ENCODE data around the gene TTC28. TPM values are rescaled to one million over a fixed set of nuclear protein-coding genes. Genes with fewer than 3 reads are reported as not detected.
A peak's percentile ranks its signal among the peaks of the same experiment; 100 is the strongest.
"Not testable (repeated sequence)": the region's sequence is repeated elsewhere in the genome, so short reads cannot be mapped to it uniquely, and the experiment has no call there.

Gene TTC28
- total RNA-seq, 2 donors from 2014 or later = 0.03 to 0.28 TPM

GRCh38 chr22:28693041-28693760 is 13.6 kb upstream of the TTC28 start:
- not testable (repeated sequence) for H3K27me3 Mint-ChIP-seq; H3K27ac Mint-ChIP-seq; H3K9me3 Mint-ChIP-seq; H3K4me1 Mint-ChIP-seq; H3K4me3 Mint-ChIP-seq; ATAC-seq (replicated peaks)
- peaks cover 28% of the 10 kb centered on the region for H3K36me3 Mint-ChIP-seq (ENCODE audit: low read depth)

- H3K36me3 Mint-ChIP-seq (ENCODE audit: low read depth) = peaks cover 35% of the 10 kb centered on the region
- H3K27ac Mint-ChIP-seq, H3K4me3 Mint-ChIP-seq: not testable (repeated sequence)
These were observed 10.2 kb upstream of the TTC28 start for GRCh38 chr22:28689796-28690195.

GRCh38 chr22:28682966-28683365 is 3.3 kb upstream of the TTC28 start:
- H3K9me3 Mint-ChIP-seq; H3K4me3 Mint-ChIP-seq; H3K4me1 Mint-ChIP-seq; H3K27ac Mint-ChIP-seq; ATAC-seq (replicated peaks): not testable (repeated sequence)
- Mint-ChIP-seq H3K36me3 (ENCODE audit: low read depth) (peaks cover 12% of the 10 kb centered on the region), H3K27me3 (peaks cover 33% of the 10 kb centered on the region)

More at GRCh38 chr22:28689796-28690195, 10.2 kb upstream of the TTC28 start:
- H3K9me3 Mint-ChIP-seq; ATAC-seq (replicated peaks); H3K27me3 Mint-ChIP-seq; H3K4me1 Mint-ChIP-seq: not testable (repeated sequence)

GRCh38 chr22:28680813-28681490 is 1.3 kb upstream of the TTC28 start:
- H3K27ac Mint-ChIP-seq; ATAC-seq (replicated peaks); H3K4me1 Mint-ChIP-seq; H3K9me3 Mint-ChIP-seq; H3K36me3 Mint-ChIP-seq (ENCODE audit: low read depth): not testable (repeated sequence)
- Mint-ChIP-seq H3K27me3 (peaks cover 33% of the 10 kb centered on the region), H3K4me3 (peak overlapping the region; percentile 71)

GRCh38 chr22:28678778-28679610 is 646 bp downstream of the TTC28 start:
- not testable (repeated sequence) for ATAC-seq (replicated peaks); H3K36me3 Mint-ChIP-seq (ENCODE audit: low read depth); H3K27ac Mint-ChIP-seq; H3K9me3 Mint-ChIP-seq
- Mint-ChIP-seq H3K27me3 (peaks cover 44% of the 10 kb centered on the region), H3K4me3 (peak overlapping the region; percentile 53), H3K4me1 (peaks cover 13% of the 10 kb centered on the region)

- ATAC-seq (replicated peaks); H3K36me3 Mint-ChIP-seq (ENCODE audit: low read depth); H3K9me3 Mint-ChIP-seq; H3K4me3 Mint-ChIP-seq; H3K27ac Mint-ChIP-seq: not testable (repeated sequence)
- Mint-ChIP-seq H3K4me1 (peaks cover 20% of the 10 kb centered on the region), H3K27me3 (peaks cover 48% of the 10 kb centered on the region)
These were observed 1.5 kb downstream of the TTC28 start for GRCh38 chr22:28678170-28678569.

- Mint-ChIP-seq H3K27ac (peak overlapping the region; percentile 99), H3K4me3 (peak overlapping the region; percentile 52), H3K4me1 (peaks cover 22% of the 10 kb centered on the region), H3K36me3 (ENCODE audit: low read depth) (peaks cover 8% of the 10 kb centered on the region), H3K27me3 (peaks cover 51% of the 10 kb centered on the region), H3K9me3 (peaks cover 5% of the 10 kb centered on the region)
- ATAC-seq (replicated peaks) = peak; percentile 76
These were observed 5.5 kb downstream of the TTC28 start for GRCh38 chr22:28674121-28674563.

- Mint-ChIP-seq H3K4me3 (no peak overlapping the region), H3K36me3 (ENCODE audit: low read depth) (peaks cover 8% of the 10 kb centered on the region), H3K27ac (no peak overlapping the region), H3K4me1 (peaks cover 22% of the 10 kb centered on the region), H3K9me3 (peaks cover 5% of the 10 kb centered on the region), H3K27me3 (peaks cover 38% of the 10 kb centered on the region)
- no peak for ATAC-seq (replicated peaks)
These were observed 8.9 kb downstream of the TTC28 start for GRCh38 chr22:28670756-28671155.

- H3K4me1 Mint-ChIP-seq = peaks cover 20% of the 10 kb centered on the region
- H3K27me3 Mint-ChIP-seq = peaks cover 36% of the 10 kb centered on the region
- H3K9me3 Mint-ChIP-seq = peaks cover 5% of the 10 kb centered on the region
- H3K4me3 Mint-ChIP-seq = no peak overlapping the region
- H3K27ac Mint-ChIP-seq = no peak overlapping the region
- ATAC-seq (replicated peaks) = no peak
- H3K36me3 Mint-ChIP-seq (ENCODE audit: low read depth) = peaks cover 8% of the 10 kb centered on the region
These were observed 9.5 kb downstream of the TTC28 start for GRCh38 chr22:28670161-28670560.

GRCh38 chr22:28669387-28669786 is 10.3 kb downstream of the TTC28 start:
- Mint-ChIP-seq H3K9me3 (peaks cover 5% of the 10 kb centered on the region), H3K36me3 (ENCODE audit: low read depth) (peaks cover 7% of the 10 kb centered on the region), H3K4me3 (no peak overlapping the region), H3K4me1 (peaks cover 17% of the 10 kb centered on the region), H3K27ac (no peak overlapping the region), H3K27me3 (peaks cover 31% of the 10 kb centered on the region)
- no peak for ATAC-seq (replicated peaks)

GRCh38 chr22:28663569-28663942 is 16.1 kb downstream of the TTC28 start:
- H3K27me3 Mint-ChIP-seq; H3K4me1 Mint-ChIP-seq; H3K9me3 Mint-ChIP-seq; H3K4me3 Mint-ChIP-seq; H3K27ac Mint-ChIP-seq; H3K36me3 Mint-ChIP-seq (ENCODE audit: low read depth); ATAC-seq (replicated peaks): not testable (repeated sequence)

- Mint-ChIP-seq H3K9me3 (peaks cover 2% of the 10 kb centered on the region), H3K27ac (no peak overlapping the region), H3K27me3 (peaks cover 29% of the 10 kb centered on the region), H3K4me3 (no peak overlapping the region), H3K4me1 (no peaks in the 10 kb centered on the region), H3K36me3 (ENCODE audit: low read depth) (no peaks in the 10 kb centered on the region)
- ATAC-seq (replicated peaks) = no peak
These were observed 21.2 kb downstream of the TTC28 start for GRCh38 chr22:28658448-28658847.

GRCh38 chr22:28656181-28656580 is 23.5 kb downstream of the TTC28 start:
- H3K4me1 Mint-ChIP-seq = no peaks in the 10 kb centered on the region

GRCh38 chr22:28650463-28650862 is 29.2 kb downstream of the TTC28 start:
- Mint-ChIP-seq H3K4me1 (no peaks in the 10 kb centered on the region), H3K36me3 (ENCODE audit: low read depth) (no peaks in the 10 kb centered on the region), H3K27ac (no peak overlapping the region), H3K4me3 (no peak overlapping the region), H3K27me3 (peaks cover 49% of the 10 kb centered on the region), H3K9me3 (peaks cover 3% of the 10 kb centered on the region)
- no peak for ATAC-seq (replicated peaks)

More at GRCh38 chr22:28656181-28656580, 23.5 kb downstream of the TTC28 start:
- no peak overlapping the region for H3K27ac Mint-ChIP-seq
- peaks cover 35% of the 10 kb centered on the region for H3K27me3 Mint-ChIP-seq
- H3K9me3 Mint-ChIP-seq = peaks cover 3% of the 10 kb centered on the region
- no peaks in the 10 kb centered on the region for H3K36me3 Mint-ChIP-seq (ENCODE audit: low read depth)
- no peak overlapping the region for H3K4me3 Mint-ChIP-seq
- no peak for ATAC-seq (replicated peaks)

All from activated T-helper 17 cell treated with anti-CD3 and anti-CD28 coated beads, Interleukin-2, amount 50 U/mL, for 72 hours (primary cell).